ENCODE results near the gene FANCI.

The FANCI gene

DNA sequence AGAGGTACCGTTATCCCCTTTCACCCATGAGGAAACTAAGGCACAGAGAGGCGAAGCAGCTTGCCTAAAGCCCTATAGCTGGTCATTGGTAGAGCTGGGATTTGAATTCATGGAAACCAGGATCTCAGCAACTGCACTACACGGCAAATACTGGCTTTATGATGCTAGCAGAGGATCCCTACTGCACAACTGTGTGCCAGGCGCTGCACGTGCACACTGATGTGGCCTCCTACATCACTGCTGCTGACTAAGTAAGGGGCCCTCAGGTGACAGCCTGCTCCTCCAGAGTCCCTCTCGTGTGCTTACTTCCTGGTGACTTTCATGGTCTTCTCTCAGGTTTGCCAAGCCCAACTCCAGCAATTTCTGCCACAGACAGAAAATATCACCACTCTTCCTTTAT lies 94.3 kb downstream of the FANCI start:
- TF ChIP-seq Cebpa-rat (IDR thresholded peaks at IDR 0.05) = no peak
- peaks cover 30% of the 10 kb centered on the region for H3K4me1 ChIP-seq
- H3K9ac ChIP-seq = no peak overlapping the region
- no peaks in the 10 kb centered on the region for H3K27me3 ChIP-seq
- peaks cover 15% of the 10 kb centered on the region for H4K20me1 ChIP-seq
- no peak overlapping the region for H3K4me3 ChIP-seq
- peaks cover 6% of the 10 kb centered on the region for H3K36me3 ChIP-seq
- no peak overlapping the region for H3K27ac ChIP-seq
- H3K9me3 ChIP-seq = no peaks in the 10 kb centered on the region
- no peak overlapping the region; the same call in 1 of the 2 replicates for H3K4me2 ChIP-seq

DNA sequence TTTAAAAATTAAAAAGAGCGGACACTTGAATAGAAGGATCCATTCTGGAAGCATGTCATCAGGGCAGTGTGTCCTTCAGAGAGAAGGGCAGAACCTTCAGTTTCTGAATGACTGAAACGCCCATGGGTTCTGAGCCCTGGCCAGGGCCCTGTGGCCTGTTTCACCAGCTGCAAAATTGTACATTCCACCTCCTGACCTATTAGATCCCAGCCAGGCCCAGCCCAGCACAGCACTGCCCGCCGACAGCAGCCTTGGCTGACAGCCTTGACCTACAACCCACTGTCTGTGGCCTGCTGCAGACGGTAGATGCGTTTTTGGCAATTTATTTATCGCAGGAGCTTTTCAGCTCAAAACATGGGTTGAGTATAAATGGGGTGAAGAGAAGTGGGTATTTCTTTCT lies 96.8 kb downstream of the FANCI start:
- no peak overlapping the region for H3K27ac ChIP-seq
- no peaks in the 10 kb centered on the region for H3K27me3 ChIP-seq
- no peak for TF ChIP-seq Cebpa-rat (IDR thresholded peaks at IDR 0.05)
- no peaks in the 10 kb centered on the region for H3K9me3 ChIP-seq
- no peak overlapping the region for H3K4me3 ChIP-seq
- peaks cover 16% of the 10 kb centered on the region for H3K4me1 ChIP-seq
- no peak overlapping the region for H3K4me2 ChIP-seq
- H3K36me3 ChIP-seq = no peaks in the 10 kb centered on the region
- no peak overlapping the region for H3K9ac ChIP-seq
- H4K20me1 ChIP-seq = no peaks in the 10 kb centered on the region

DNA sequence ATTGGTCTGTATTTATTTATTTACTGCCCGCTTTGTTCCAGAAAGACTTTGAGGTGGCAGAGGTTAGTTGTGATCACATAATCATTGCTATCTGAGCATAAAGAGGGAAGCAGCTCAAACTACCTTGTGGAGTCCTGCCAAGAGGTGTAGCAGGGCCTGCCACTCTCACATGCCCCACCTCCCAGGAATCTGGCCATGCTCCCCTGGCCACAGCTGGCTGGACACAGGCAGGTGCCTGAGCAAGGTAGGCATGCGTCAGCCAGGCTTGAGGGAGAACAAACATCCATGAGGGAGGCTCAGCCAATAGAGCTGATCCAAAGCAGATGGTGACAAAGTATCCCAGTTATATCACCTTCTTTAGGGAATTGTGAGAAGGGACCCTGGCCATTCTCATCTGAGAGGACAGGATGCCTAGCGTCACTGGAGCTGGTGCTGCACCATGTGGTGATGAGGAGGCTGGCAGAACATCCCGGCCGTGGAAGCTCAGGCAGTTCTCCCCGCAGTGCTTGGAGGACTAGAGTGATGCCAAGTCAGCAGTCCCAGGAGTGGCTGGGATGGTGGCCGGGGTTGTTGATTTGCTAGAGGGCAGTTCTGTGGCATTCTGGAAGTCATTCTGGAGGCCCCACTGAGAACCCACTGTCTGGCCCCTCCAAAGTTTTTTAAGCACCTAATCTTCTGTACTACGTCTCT lies 97.7 kb downstream of the FANCI start:
- H3K27me3 ChIP-seq = no peaks in the 10 kb centered on the region

DNA sequence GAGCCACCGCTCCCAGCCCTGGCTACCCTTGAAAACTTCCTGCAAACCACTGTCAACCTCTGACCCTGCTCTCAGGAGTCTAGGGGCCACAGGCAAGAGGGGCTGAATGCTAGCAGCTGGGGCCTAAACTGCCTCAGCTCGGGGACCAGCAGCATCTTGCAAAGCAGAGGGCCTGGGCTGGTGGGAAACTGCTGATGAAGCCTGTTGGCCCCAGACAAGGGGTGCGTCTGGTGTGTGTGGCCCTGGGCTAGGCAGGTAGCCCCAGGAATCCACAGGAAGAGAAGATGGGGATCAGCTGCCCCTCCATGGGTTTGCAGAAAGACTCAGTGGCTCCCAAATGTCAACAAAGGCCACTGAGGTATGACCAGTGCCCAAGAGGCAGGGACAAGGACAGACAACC lies 99.1 kb downstream of the FANCI start:
- TF ChIP-seq Cebpa-rat (IDR thresholded peaks at IDR 0.05) = no peak
- Histone ChIP-seq H3K4me3 (no peak overlapping the region), H3K4me1 (no peaks in the 10 kb centered on the region), H3K4me2 (no peak overlapping the region), H4K20me1 (no peaks in the 10 kb centered on the region), H3K36me3 (no peaks in the 10 kb centered on the region), H3K27ac (no peak overlapping the region), H3K9ac (no peak overlapping the region), H3K9me3 (no peaks in the 10 kb centered on the region), H3K27me3 (no peaks in the 10 kb centered on the region)

More for the DNA sequence above, 97.7 kb downstream of the FANCI start:
- no peak overlapping the region for H3K4me3 ChIP-seq
- no peak overlapping the region for H3K4me2 ChIP-seq
- no peak for TF ChIP-seq Cebpa-rat (IDR thresholded peaks at IDR 0.05)
- H3K27ac ChIP-seq = no peak overlapping the region
- no peaks in the 10 kb centered on the region for H4K20me1 ChIP-seq
- H3K4me1 ChIP-seq = peaks cover 7% of the 10 kb centered on the region
- no peaks in the 10 kb centered on the region for H3K36me3 ChIP-seq
- H3K9ac ChIP-seq = no peak overlapping the region
- no peaks in the 10 kb centered on the region for H3K9me3 ChIP-seq

DNA sequence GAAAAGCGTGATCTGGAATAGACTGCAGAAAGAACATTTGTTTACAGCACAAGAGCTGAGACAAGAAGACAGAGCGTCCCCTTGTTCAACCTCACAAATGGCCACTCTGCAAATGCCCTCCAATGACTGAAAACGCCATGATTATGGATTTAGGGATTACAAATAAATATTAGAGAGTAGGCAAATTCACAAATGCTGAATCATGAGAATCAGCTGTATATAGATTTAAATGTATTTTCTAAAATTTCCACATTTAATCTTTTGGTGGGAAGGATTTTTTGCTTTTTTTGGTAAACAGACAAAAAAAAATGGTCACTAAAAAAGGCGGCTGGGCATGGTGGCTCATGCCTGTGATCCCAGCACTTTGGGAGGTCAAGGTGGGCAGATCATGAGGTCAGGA lies 101.5 kb downstream of the FANCI start:
- H3K4me1 ChIP-seq = no peaks in the 10 kb centered on the region
- H3K9me3 ChIP-seq = no peaks in the 10 kb centered on the region
- H3K9ac ChIP-seq = no peak overlapping the region
- H3K27me3 ChIP-seq = no peaks in the 10 kb centered on the region
- no peaks in the 10 kb centered on the region for H4K20me1 ChIP-seq
- no peak overlapping the region for H3K4me3 ChIP-seq
- H3K27ac ChIP-seq = no peak overlapping the region
- H3K4me2 ChIP-seq = no peak overlapping the region
- H3K36me3 ChIP-seq = no peaks in the 10 kb centered on the region
- no peak for TF ChIP-seq Cebpa-rat (IDR thresholded peaks at IDR 0.05)

DNA sequence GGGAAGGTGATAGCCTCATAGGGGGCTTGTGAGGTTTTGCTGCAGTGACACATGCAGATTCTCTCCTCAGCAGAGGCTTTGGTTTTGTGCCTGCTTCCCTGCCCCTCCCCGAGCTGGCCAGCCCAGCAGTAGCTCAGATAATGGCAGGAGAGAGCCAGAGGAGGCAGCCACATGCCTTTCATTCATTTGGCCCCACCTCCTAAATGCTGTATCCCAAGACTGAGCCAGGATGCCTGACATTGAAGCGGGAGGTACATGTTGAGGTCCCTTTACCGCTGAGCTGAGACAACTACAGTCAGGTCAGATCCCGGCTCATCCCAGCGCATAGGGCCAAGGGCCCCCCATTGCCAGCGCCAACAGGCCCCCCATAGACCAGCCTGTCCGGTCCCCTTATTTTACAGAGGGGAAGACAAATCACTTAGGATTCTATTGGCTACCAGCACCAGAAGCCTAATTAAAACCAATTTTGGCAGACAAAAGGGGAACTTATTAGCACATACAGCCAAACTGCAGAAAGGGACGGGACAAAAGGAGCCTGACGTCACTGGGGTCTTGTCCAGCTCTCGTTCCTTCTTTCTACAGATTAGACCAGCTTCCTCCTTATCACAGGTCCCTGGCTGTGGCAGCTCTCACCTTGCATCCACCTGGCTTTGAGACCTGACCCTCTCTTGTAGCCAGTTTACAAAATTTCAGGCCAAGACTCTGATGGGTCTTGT lies 102.9 kb downstream of the FANCI start:
- Histone ChIP-seq H4K20me1 (no peaks in the 10 kb centered on the region), H3K4me3 (no peak overlapping the region), H3K9me3 (no peaks in the 10 kb centered on the region), H3K27me3 (no peaks in the 10 kb centered on the region), H3K4me1 (no peaks in the 10 kb centered on the region), H3K36me3 (no peaks in the 10 kb centered on the region), H3K4me2 (no peak overlapping the region), H3K27ac (no peak overlapping the region), H3K9ac (no peak overlapping the region)
- TF ChIP-seq Cebpa-rat (IDR thresholded peaks at IDR 0.05) = no peak

DNA sequence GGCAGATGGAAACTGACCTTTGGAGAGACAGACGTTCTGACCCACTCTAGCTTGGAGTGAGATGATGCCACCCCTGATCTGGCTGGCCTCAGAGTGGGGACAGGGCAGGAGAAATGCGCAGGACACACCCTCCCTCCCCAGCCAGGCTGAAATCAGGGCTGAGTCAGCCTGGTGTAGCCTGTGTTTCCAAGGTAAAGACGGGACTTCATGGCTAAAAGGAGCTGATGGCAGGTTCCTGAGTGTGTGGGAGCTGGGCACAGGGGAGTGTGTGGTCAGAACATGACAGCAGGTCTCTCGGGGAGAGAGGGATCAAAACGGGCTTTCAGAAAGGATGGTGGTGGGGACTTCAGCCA lies 105.4 kb downstream of the FANCI start:
- no peaks in the 10 kb centered on the region for H3K36me3 ChIP-seq
- H3K4me1 ChIP-seq = no peaks in the 10 kb centered on the region
- no peak for TF ChIP-seq Cebpa-rat (IDR thresholded peaks at IDR 0.05)
- no peak overlapping the region for H3K4me3 ChIP-seq
- H3K9ac ChIP-seq = no peak overlapping the region
- no peaks in the 10 kb centered on the region for H4K20me1 ChIP-seq
- no peak overlapping the region for H3K4me2 ChIP-seq
- no peaks in the 10 kb centered on the region for H3K27me3 ChIP-seq
- no peak overlapping the region for H3K27ac ChIP-seq
- H3K9me3 ChIP-seq = no peaks in the 10 kb centered on the region

DNA sequence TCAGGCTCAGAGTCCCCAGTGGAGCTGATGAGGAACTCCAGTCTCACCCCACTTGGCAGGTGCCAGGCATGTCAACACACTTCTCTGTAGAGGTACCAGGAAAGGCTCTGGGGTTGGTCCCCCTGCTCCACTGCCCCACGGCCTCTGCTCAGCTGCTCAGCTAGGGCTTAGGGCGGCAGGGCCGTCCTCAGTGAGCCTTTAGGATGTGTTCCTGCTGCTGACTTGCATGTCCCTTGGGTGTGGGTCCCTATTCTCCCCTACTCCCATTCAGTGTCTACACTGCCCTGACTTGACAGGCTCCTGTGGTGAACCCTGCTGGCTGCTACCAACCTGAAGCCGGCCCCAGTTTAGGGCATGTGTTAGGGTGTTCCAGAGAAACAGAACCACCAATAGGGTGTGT lies 108.7 kb downstream of the FANCI start:
- Histone ChIP-seq H3K36me3 (no peaks in the 10 kb centered on the region), H3K4me3 (no peak overlapping the region), H3K27ac (no peak overlapping the region), H3K9ac (no peak overlapping the region), H3K4me1 (no peaks in the 10 kb centered on the region), H3K4me2 (no peak overlapping the region), H3K9me3 (no peaks in the 10 kb centered on the region), H3K27me3 (peaks cover 8% of the 10 kb centered on the region; the same call in 1 of the 2 replicates), H4K20me1 (no peaks in the 10 kb centered on the region; the same call in 1 of the 2 replicates)
- TF ChIP-seq Cebpa-rat (IDR thresholded peaks at IDR 0.05) = no peak

DNA sequence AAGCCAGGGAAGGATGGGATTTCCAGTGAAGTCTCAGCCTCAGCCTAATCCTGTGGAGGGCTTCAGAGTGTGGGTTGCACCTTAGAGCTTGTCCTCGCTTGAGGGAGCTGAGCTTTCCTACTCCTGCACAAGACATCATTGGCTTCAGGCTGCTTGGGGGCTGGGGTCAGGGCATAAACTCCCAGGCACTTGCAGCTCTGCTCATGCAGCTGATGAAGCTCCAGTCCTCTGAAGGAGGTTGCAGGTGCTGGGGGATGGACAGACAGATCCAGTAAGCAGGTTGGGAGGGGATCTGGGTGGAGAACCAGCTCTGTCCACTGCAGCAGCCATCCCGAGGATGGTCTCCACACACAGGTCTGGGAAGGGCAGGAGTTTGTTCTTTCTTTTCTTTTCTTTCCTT lies 110.2 kb downstream of the FANCI start:
- no peak overlapping the region for H3K27ac ChIP-seq
- TF ChIP-seq Cebpa-rat (IDR thresholded peaks at IDR 0.05) = no peak
- H3K27me3 ChIP-seq = peaks cover 20% of the 10 kb centered on the region
- no peak overlapping the region for H3K4me3 ChIP-seq
- no peak overlapping the region for H3K9ac ChIP-seq
- no peaks in the 10 kb centered on the region; the same call in 1 of the 2 replicates for H3K4me1 ChIP-seq
- H3K36me3 ChIP-seq = no peaks in the 10 kb centered on the region
- peaks cover 8% of the 10 kb centered on the region; the same call in 1 of the 2 replicates for H4K20me1 ChIP-seq
- H3K4me2 ChIP-seq = no peak overlapping the region
- no peaks in the 10 kb centered on the region for H3K9me3 ChIP-seq

DNA sequence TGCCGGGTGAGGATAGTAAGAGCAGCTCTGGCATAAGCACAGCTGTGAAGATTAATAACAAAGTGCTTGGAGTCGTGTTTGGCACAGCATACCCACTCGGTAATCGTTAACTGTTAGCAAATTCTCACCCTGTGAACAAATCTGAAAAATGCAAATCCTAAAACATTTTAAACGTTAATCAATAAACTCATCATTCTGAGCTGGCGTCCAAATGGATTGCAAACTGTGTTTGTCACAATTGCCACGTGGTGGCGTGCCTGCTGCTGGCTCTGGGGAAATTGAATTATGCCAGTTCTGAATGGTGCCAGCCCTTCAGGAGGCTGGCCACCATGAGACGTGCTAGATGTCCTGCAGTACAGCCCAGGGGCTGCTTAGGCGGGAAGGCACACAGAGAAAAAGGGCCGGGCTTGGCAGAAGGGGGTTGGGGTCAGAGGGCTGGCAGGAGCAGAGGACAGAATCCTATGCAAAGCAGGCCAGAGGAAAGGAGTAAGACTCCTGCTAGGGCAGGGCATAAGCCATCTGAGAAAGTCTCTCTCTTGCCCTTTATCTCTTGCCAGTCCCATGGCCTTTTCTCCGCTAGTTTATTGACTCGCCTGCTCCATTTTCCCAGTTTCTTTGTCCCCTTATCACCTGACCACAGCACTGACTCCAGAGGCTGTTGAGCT lies 113.0 kb downstream of the FANCI start:
- Histone ChIP-seq H3K9me3 (no peaks in the 10 kb centered on the region), H3K4me3 (no peak overlapping the region), H3K27me3 (peaks cover 48% of the 10 kb centered on the region), H3K4me1 (no peaks in the 10 kb centered on the region; the same call in 1 of the 2 replicates), H3K4me2 (no peak overlapping the region), H3K36me3 (no peaks in the 10 kb centered on the region), H3K27ac (no peak overlapping the region), H4K20me1 (peaks cover 34% of the 10 kb centered on the region), H3K9ac (no peak overlapping the region)
- no peak for TF ChIP-seq Cebpa-rat (IDR thresholded peaks at IDR 0.05)
